HG03354 (cell line): ENCODE results near the gene NTM.
A peak's percentile ranks its signal among the peaks of the same experiment; 100 is the strongest.

Experiments used
- ATAC-seq: cut with Tn5 transposase; IDR thresholded peaks from one replicate; pipeline ENCODE4 v1.9.1; 2021; ENCODE audit warnings: mild to moderate bottlenecking; ENCODE audit not compliant: unreplicated experiment, poor library complexity, severe bottlenecking

Gene NTM

GRCh38 chr11:131372234-131372962 is 2.0 kb downstream of the NTM start:
- ATAC-seq = no peak

DNA sequence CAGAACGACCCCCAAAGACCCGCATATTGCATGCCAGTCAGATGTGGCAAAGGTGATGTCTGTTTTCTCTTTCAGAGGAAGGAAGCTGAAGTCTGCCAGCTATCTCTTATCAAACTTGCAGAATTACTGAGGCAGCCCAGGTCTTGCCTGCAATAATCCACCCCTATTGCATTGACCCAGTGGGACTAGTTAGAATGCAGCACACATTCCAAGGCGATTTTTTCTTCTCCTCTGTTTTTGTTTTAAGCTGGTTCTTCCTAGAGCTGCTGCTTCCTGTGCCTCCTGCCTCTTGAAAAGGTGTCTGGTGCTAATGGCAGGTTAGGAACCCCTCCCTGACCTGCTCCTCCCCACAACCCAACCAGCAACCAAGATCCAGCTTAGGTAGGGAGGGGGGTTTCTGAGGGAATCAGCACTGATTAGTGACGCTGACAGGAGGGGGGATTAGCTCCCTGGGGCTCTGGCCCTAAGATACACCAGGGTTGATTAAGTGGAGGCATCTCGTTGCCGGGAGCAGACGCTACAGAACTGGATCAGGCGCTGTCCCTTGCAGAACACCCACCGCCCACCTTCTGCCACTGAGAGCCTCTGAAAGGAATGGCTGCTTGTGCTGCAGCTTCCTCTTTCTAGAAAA is 2.8 kb downstream of the NTM start:
- ATAC-seq = no peak

DNA sequence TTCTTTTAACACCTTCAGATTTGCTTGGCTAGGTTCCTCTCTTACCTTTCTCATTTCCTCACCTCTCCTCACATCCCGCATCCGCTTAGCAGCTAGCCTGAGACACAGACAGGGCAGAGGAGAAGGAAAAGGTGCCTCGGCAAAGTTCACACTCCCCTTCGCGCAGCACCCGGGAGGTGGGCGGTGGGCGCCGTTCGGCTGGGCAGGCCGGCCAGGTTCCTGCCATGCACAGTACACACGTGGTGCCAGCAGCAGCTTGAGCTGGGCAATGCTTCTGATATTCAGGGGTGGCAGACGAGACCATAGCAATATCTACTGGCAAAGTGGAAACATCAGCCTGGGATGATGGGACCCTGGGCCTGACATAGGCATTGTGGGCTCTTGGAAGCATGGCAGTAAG is 3.3 kb downstream of the NTM start:
- no peak for ATAC-seq

- no peak for ATAC-seq
Measured at GRCh38 chr11:131375421-131375820, 5.0 kb downstream of the NTM start.

- ATAC-seq = no peak
Measured at GRCh38 chr11:131375915-131376314, 5.5 kb downstream of the NTM start.

DNA sequence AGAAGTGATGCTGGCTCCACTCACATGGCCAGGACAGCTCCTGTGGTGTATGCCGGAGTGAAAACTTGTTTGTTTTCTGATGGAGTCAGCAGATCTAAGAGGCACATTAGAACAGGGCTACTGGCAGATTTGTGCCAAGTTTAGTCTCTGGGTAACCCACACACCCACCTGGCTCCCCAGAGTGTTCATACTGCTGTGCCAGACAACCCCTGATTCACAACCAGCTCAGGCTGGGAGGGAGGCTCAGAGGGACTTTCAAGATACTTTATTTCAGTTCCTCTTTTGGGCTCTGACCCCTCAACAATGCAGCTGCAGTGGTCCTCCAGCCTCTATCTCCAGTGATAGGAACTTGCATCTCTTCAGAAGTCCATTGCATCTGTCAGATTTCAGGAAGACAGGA is 8.5 kb downstream of the NTM start:
- peak; percentile 84 for ATAC-seq

GRCh38 chr11:131385763-131386390 is 15.5 kb downstream of the NTM start:
- no peak for ATAC-seq

- ATAC-seq = no peak
Measured at GRCh38 chr11:131386408-131386807, 16.0 kb downstream of the NTM start.

GRCh38 chr11:131388030-131388429 is 17.6 kb downstream of the NTM start:
- ATAC-seq = no peak

DNA sequence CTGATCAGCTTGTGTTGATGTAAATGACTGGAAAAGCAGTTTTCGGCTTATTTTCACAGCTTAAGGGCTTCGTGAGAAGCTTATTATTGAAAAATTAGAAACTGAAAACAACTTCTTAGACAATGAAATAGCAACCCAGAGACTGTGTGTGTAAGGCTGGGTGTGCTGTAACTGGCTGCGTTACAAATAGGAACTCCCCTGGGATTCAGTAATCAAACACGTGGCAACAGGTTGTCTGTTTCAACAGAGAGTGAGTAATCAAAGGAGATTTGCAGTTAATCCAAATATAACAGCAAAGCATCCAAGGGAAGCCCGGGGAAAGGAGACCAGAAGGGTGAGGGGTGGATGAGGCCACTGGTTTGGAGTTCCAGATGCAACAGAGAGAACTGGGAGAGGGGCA is 19.2 kb downstream of the NTM start:
- no peak for ATAC-seq

- no peak for ATAC-seq
Measured at GRCh38 chr11:131391176-131391575, 20.8 kb downstream of the NTM start.

GRCh38 chr11:131392528-131393255 is 22.3 kb downstream of the NTM start:
- ATAC-seq = no peak

DNA sequence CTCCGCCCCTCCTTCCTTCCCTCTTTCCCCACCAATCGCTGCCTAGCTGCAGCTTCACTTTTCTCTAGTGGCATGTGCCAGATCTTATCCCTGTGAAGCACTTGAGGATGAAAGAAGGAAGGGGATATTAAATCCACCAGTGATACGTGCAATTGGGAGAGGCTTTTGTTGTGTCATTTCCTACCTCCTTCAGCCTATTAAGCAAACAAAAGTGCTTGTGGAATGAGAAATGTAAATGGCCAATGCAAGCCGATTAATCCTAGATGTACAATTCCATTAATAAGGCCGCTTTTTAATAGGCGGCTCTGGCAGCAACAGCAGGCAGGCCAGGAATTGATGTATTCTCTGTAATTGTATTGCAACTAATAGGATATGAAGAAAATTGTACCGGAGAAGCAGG is 23.3 kb downstream of the NTM start:
- ATAC-seq = no peak

DNA sequence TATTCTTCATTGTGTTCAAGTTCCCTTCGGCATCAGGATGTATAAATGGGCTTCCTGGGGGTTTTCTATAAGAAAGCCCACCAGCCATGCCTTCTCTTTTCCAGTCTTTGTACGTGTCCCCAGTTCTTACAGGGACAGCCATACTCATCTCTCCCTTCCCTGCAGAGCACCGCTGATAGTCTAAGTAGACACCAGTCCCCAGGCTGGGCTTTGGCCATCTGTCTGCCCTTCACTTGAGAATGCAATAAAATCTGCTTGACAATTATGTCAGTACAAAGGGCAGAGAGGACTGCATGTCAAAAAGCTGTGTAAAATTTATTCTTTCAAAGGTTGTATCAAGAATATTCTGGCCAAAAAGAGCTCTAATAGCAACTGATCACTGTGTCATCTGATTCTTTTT is 27.3 kb downstream of the NTM start:
- ATAC-seq = no peak

- no peak for ATAC-seq
Measured at GRCh38 chr11:131402040-131402439, 31.6 kb downstream of the NTM start.

GRCh38 chr11:131404010-131404409 is 33.6 kb downstream of the NTM start:
- no peak for ATAC-seq

DNA sequence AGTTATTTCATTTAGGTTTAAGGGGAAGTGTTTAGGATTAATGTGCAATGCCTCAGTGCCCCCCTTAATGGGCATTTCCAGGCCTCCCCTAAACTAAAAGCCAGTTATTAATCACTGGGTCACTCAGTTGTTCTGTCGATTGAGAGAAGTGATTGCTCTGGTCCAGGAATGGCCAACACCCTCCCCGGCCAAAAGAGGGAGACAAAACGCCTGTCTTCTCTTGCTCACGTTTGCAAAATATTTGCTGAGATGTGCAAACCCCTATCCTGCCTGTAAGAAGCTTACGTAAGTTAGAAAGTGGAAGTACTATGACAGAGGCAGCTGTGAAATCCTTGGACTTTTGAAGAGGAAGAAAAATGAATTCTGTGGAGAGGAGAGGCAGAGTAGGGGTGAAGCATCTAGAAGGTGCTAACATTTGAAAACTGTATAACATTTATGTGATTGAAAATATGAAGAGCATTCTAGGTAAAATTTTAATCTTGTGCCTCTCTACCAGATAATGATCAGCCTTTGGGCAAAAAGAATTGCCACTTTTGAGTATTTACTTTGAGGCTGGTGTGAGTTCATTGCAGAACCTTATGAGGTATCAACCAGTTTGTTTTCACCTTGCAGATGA is 37.7 kb downstream of the NTM start:
- ATAC-seq = no peak

- no peak for ATAC-seq
Measured at GRCh38 chr11:131409345-131409744, 38.9 kb downstream of the NTM start.

DNA sequence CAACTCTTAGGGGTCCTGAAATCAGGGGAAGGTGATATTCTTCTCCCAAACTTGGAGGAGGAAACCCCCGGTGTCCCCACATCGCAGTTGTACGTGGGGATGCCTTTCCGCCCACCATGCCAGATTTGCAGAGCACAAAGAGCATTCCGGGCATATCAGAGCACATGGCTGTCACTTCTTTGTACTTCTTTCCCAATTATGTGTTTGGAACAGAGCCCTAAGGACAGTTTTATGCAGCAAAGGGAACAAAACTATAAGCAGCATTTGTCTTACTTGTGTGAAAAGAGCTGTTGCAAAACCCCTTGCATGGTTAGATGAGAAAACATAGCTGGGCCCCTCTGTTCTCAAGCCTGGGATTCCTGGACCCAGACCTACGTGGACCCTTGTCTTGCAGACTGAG is 41.2 kb downstream of the NTM start:
- ATAC-seq = no peak

GRCh38 chr11:131412061-131412460 is 41.6 kb downstream of the NTM start:
- ATAC-seq = no peak
